ENCODE results near the gene ZFYVE1. TPM values are rescaled to one million over a fixed set of nuclear protein-coding genes. Genes with fewer than 3 reads are reported as not detected.

Gene ZFYVE1
- total RNA-seq, 2 experiments from 2014 or later: 11.5 to 14.3 TPM

DNA sequence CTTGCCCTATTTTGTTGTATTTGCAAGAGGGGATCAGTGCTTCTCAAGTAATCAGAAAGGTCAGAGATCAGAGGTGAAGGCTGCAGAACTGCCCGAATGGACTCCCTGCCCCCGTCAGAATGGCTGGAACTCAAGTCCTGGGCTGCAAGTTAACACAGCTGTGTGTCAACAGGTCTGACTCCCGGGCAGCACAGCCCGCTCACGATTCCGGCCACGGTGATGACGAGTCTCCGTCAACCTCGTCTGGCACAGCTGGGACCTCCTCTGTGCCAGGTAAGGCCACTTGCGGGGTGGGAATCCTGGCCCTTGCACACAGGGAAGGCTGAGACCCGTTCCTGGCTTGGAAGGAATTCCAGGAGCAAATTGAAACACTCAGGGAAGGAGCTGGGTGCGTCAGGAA lies 87.3 kb downstream of the ZFYVE1 start:
- Histone ChIP-seq H2AFZ (ENCODE audit: low read length) (no peak overlapping the region), H3K4me1 (ENCODE audit: insufficient read depth, low read length, poor library complexity, severe bottlenecking) (peaks cover 4% of the 10 kb centered on the region), H3K9me3 (ENCODE audit: low read length) (no peaks in the 10 kb centered on the region), H3K4me3 (ENCODE audit: low read depth, low read length, poor library complexity, severe bottlenecking) (no peak overlapping the region), H3K4me2 (ENCODE audit: low read length) (no peak overlapping the region), H3K36me3 (ENCODE audit: insufficient read depth, low read length) (peaks cover 64% of the 10 kb centered on the region), H3K79me2 (ENCODE audit: insufficient read depth, low read depth, low read length) (peaks cover 18% of the 10 kb centered on the region; the same call in 1 of the 2 replicates), H3K9me2 (ENCODE audit: insufficient read depth, low read length) (no peaks in the 10 kb centered on the region), H4K20me1 (ENCODE audit: insufficient read depth, low read length) (peaks cover 4% of the 10 kb centered on the region; the same call in 1 of the 2 replicates), H3K27ac (ENCODE audit: low read depth, low read length, poor library complexity, severe bottlenecking) (no peak overlapping the region)
- no peak for DNase-seq (ENCODE audit: low spot score)
- ChIA-PET CTCF (ENCODE audit: unreplicated experiment) (no interaction called here), POLR2A (no interaction called here)
- no peak for TF ChIP-seq EZH2phosphoT487 (IDR thresholded peaks at IDR 0.05; ENCODE audit: borderline replicate concordance, low read depth, low read length)
- TF ChIP-seq, protein P1, sequence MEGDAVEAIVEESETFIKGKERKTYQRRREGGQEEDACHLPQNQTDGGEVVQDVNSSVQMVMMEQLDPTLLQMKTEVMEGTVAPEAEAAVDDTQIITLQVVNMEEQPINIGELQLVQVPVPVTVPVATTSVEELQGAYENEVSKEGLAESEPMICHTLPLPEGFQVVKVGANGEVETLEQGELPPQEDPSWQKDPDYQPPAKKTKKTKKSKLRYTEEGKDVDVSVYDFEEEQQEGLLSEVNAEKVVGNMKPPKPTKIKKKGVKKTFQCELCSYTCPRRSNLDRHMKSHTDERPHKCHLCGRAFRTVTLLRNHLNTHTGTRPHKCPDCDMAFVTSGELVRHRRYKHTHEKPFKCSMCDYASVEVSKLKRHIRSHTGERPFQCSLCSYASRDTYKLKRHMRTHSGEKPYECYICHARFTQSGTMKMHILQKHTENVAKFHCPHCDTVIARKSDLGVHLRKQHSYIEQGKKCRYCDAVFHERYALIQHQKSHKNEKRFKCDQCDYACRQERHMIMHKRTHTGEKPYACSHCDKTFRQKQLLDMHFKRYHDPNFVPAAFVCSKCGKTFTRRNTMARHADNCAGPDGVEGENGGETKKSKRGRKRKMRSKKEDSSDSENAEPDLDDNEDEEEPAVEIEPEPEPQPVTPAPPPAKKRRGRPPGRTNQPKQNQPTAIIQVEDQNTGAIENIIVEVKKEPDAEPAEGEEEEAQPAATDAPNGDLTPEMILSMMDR (conservative IDR thresholded peaks at IDR 0.05; ENCODE audit: low read length): no peak
- intact Hi-C loops (cut with micrococcal nuclease; ENCODE audit: unreplicated experiment): no loop called here
- no TSS peak for BruUV-seq (replicated peaks)

GRCh38 chr14:72932893-72933292 lies 94.0 kb downstream of the ZFYVE1 start:
- BruUV-seq (replicated peaks): no TSS peak
- H4K20me1 ChIP-seq (ENCODE audit: insufficient read depth, low read length): peaks cover 4% of the 10 kb centered on the region; the same call in 1 of the 2 replicates
- H3K79me2 ChIP-seq (ENCODE audit: insufficient read depth, low read depth, low read length): peaks cover 82% of the 10 kb centered on the region
- no peak overlapping the region for H3K27ac ChIP-seq (ENCODE audit: low read depth, low read length, poor library complexity, severe bottlenecking)
- H3K9me3 ChIP-seq (ENCODE audit: low read length): no peaks in the 10 kb centered on the region
- peaks cover 12% of the 10 kb centered on the region for H3K4me1 ChIP-seq (ENCODE audit: insufficient read depth, low read length, poor library complexity, severe bottlenecking)
- CTCF ChIA-PET (ENCODE audit: unreplicated experiment): no interaction called here
- no peak overlapping the region for H2AFZ ChIP-seq (ENCODE audit: low read length)
- POLR2A ChIA-PET: interaction anchor here (0.7 kb wide), 1 partner anchor 50 kb away, joined by 4 read pairs; no protein-coding TSS in a partner anchor
- intact Hi-C loops (cut with micrococcal nuclease; ENCODE audit: unreplicated experiment): no loop called here
- no peak for TF ChIP-seq EZH2phosphoT487 (IDR thresholded peaks at IDR 0.05; ENCODE audit: borderline replicate concordance, low read depth, low read length)
- TF ChIP-seq, protein P1 (conservative IDR thresholded peaks at IDR 0.05; ENCODE audit: low read length): no peak
- no peak overlapping the region for H3K4me2 ChIP-seq (ENCODE audit: low read length)
- DNase-seq (ENCODE audit: low spot score): no peak
- no peak overlapping the region for H3K4me3 ChIP-seq (ENCODE audit: low read depth, low read length, poor library complexity, severe bottlenecking)
- no peaks in the 10 kb centered on the region for H3K9me2 ChIP-seq (ENCODE audit: insufficient read depth, low read length)
- H3K36me3 ChIP-seq (ENCODE audit: insufficient read depth, low read length): peaks cover 33% of the 10 kb centered on the region

DNA sequence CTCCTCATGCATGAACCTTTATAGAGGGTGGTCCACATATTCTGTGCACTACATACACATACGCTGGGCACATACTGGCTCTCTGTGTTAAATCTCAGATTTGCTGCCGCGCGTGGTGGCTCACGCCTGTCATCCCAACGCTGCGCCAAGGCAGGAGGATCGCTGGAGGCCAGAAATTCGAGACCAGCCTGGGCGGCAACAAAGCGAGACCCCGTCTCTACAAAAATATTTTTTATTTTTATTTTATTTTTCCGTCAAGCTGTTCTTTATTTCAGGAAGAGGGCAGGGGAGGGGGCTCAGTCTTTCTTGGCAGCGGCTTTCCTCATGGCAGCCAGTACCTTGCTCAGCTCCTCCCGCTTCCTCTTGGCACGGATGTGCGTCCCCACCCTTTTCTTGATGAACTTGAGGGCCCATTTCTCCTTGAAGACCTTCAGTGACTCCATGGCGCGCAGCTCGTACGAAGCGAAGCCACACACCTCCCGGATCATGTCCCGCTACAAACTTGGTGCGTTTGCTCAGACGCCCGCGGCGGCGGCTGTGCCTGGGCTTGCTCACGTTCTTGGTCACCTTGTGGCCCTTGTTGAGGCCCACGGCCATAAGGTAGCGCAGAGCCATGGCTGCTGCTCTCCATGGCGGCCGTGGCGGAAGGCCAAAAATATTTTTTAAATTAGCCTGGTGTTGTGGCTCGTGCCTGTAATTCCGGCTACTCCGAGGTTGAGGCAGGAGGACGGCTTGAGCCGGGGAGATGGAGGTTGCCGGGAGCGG lies 97.4 kb downstream of the ZFYVE1 start:
- no TSS peak for BruUV-seq (replicated peaks)
- H3K27ac ChIP-seq (ENCODE audit: low read depth, low read length, poor library complexity, severe bottlenecking): no peak overlapping the region
- no peak overlapping the region for H3K4me2 ChIP-seq (ENCODE audit: low read length)
- no peaks in the 10 kb centered on the region for H3K9me2 ChIP-seq (ENCODE audit: insufficient read depth, low read length)
- H3K4me3 ChIP-seq (ENCODE audit: low read depth, low read length, poor library complexity, severe bottlenecking): no peak overlapping the region
- DNase-seq (ENCODE audit: low spot score): no peak
- intact Hi-C loops (cut with micrococcal nuclease; ENCODE audit: unreplicated experiment): no loop called here
- no peaks in the 10 kb centered on the region for H3K9me3 ChIP-seq (ENCODE audit: low read length)
- no peaks in the 10 kb centered on the region for H4K20me1 ChIP-seq (ENCODE audit: insufficient read depth, low read length)
- peaks cover 29% of the 10 kb centered on the region for H3K36me3 ChIP-seq (ENCODE audit: insufficient read depth, low read length)
- peaks cover 71% of the 10 kb centered on the region for H3K79me2 ChIP-seq (ENCODE audit: insufficient read depth, low read depth, low read length)
- no peak overlapping the region for H2AFZ ChIP-seq (ENCODE audit: low read length)
- peaks cover 18% of the 10 kb centered on the region for H3K4me1 ChIP-seq (ENCODE audit: insufficient read depth, low read length, poor library complexity, severe bottlenecking)
- POLR2A ChIA-PET: interaction anchor here (0.6 kb wide), 1 partner anchor 57 kb away, joined by 3 read pairs; no protein-coding TSS in a partner anchor
- CTCF ChIA-PET (ENCODE audit: unreplicated experiment): no interaction called here
- TF ChIP-seq EZH2phosphoT487 (IDR thresholded peaks at IDR 0.05; ENCODE audit: borderline replicate concordance, low read depth, low read length): no peak
- TF ChIP-seq, protein P1 (conservative IDR thresholded peaks at IDR 0.05; ENCODE audit: low read length): no peak

All from OCI-LY7 (cell line).